HFFc6 (cell line): ENCODE data around the gene DISC1. TPM values are rescaled to one million over a fixed set of nuclear protein-coding genes. Genes with fewer than 3 reads are reported as not detected.

Experiments
- DNase-seq: peaks from one replicate; pipeline ENCODE4 v3.0.0-alpha.2; 2018
- H3K27ac Mint-ChIP-seq: 2 replicates; pipeline ENCODE4 v1.8.0; 2020; ENCODE audit warnings: mild to moderate bottlenecking, mixed read lengths
- H3K27me3 Mint-ChIP-seq: 2 replicates; pipeline ENCODE4 v1.8.0; 2021; ENCODE audit warnings: mild to moderate bottlenecking, moderate library complexity, mixed read lengths; ENCODE audit not compliant: insufficient read depth
- H3K36me3 Mint-ChIP-seq: 2 replicates; pipeline ENCODE4 v1.8.0; 2021; ENCODE audit warnings: low read depth, mixed read lengths
- H3K4me1 Mint-ChIP-seq: 2 replicates; pipeline ENCODE4 v1.8.0; 2020; ENCODE audit warnings: low read depth, mixed read lengths
- H3K4me3 Mint-ChIP-seq: 2 replicates; pipeline ENCODE4 v1.8.0; 2020; ENCODE audit warnings: mild to moderate bottlenecking, moderate library complexity, mixed read lengths
- H3K9me3 Mint-ChIP-seq: 2 replicates; pipeline ENCODE4 v1.8.0; 2020; ENCODE audit warnings: mild to moderate bottlenecking, mixed read lengths
- CTCF ChIP-seq: fragments of 200-600 bp; sonication (generic); IDR thresholded peaks from 2 replicates; pipeline ENCODE4 v1.5.0; 2021; ENCODE audit warnings: antibody characterized with exemption, mild to moderate bottlenecking
- total RNA-seq, 6 experiments: library from RNA; stranded (reverse); fragmentation: NEBNext Ultra II Directional; extraction: Animal tissue kit (Norgen Biotek cat#: 25700); gene quantifications; 2 replicates in 1 of 6; 3 replicates in 5 of 6; pipeline ENCODE4 v1.2.3, GENCODE V29; 2021

DISC1 gene
- total RNA-seq, 6 experiments from 2014 or later, result 1.3 to 4.3 (median 1.9) TPM

GRCh38 chr1:232031156-232031555 is 404.6 kb downstream of the DISC1 start:
- DNase-seq, result no peak
- Mint-ChIP-seq H3K27ac (no peak overlapping the region), H3K4me1 (no peaks in the 10 kb centered on the region), H3K9me3 (peaks cover 4% of the 10 kb centered on the region), H3K27me3 (peaks cover 1% of the 10 kb centered on the region; the same call in 1 of the 2 replicates), H3K36me3 (no peaks in the 10 kb centered on the region), H3K4me3 (no peak overlapping the region)
- no peak for TF ChIP-seq CTCF

- H3K9me3 Mint-ChIP-seq, result peaks cover 8% of the 10 kb centered on the region
- H3K27ac Mint-ChIP-seq, result no peak overlapping the region
- H3K4me1 Mint-ChIP-seq, result no peaks in the 10 kb centered on the region
- H3K27me3 Mint-ChIP-seq, result peaks cover 1% of the 10 kb centered on the region; the same call in 1 of the 2 replicates
- no peak overlapping the region for H3K4me3 Mint-ChIP-seq
- H3K36me3 Mint-ChIP-seq, result 0 out of 2 replicates have a peak, but pooled peaks cover 4% of the 10 kb centered on the region
- TF ChIP-seq CTCF, result no peak
- no peak for DNase-seq
Measured at GRCh38 chr1:232033285-232033684, 406.7 kb downstream of the DISC1 start.

- H3K36me3 Mint-ChIP-seq, result 0 out of 2 replicates have a peak, but pooled peaks cover 4% of the 10 kb centered on the region
- H3K9me3 Mint-ChIP-seq, result peaks cover 8% of the 10 kb centered on the region
- peaks cover 1% of the 10 kb centered on the region; the same call in 1 of the 2 replicates for H3K27me3 Mint-ChIP-seq
- TF ChIP-seq CTCF, result no peak
- no peaks in the 10 kb centered on the region for H3K4me1 Mint-ChIP-seq
- no peak for DNase-seq
- no peak overlapping the region for H3K4me3 Mint-ChIP-seq
- no peak overlapping the region for H3K27ac Mint-ChIP-seq
Measured at GRCh38 chr1:232034556-232034955, 408.0 kb downstream of the DISC1 start.

- no peak for DNase-seq
- Mint-ChIP-seq H3K27me3 (no peaks in the 10 kb centered on the region), H3K27ac (no peak overlapping the region), H3K4me3 (no peak overlapping the region), H3K36me3 (0 out of 2 replicates have a peak, but pooled peaks cover 4% of the 10 kb centered on the region), H3K9me3 (peaks cover 18% of the 10 kb centered on the region), H3K4me1 (no peaks in the 10 kb centered on the region)
- no peak for TF ChIP-seq CTCF
Measured at GRCh38 chr1:232036181-232036933, 409.8 kb downstream of the DISC1 start.

- Mint-ChIP-seq H3K9me3 (peaks cover 26% of the 10 kb centered on the region), H3K4me1 (no peaks in the 10 kb centered on the region), H3K36me3 (0 out of 2 replicates have a peak, but pooled peaks cover 4% of the 10 kb centered on the region), H3K4me3 (no peak overlapping the region), H3K27ac (no peak overlapping the region), H3K27me3 (no peaks in the 10 kb centered on the region)
- no peak for TF ChIP-seq CTCF
- DNase-seq, result no peak
Measured at GRCh38 chr1:232037774-232038388, 411.3 kb downstream of the DISC1 start.
